Caco-2 (cell line): ENCODE measurements around the gene SPACA7. TPM values are rescaled to one million over a fixed set of nuclear protein-coding genes. Genes with fewer than 3 reads are reported as not detected.

Source experiments
- BruUV-seq: library from RNA; stranded (reverse); fragments of 400-500 nt; replicated peaks from 2 replicates; lab custom pipeline; 2021; lab: Mats Ljungman, UMichigan
- CTCF ChIA-PET: fragments of 300-600 bp; sonication (Branson Sonifier 250); formaldehyde crosslinking; loops from one replicate; lab custom pipeline; 2022; ENCODE audit warnings: antibody characterized with exemption; lab: Charles Lee
- POLR2A ChIA-PET: fragments of 300-600 bp; sonication (Branson Sonifier 250); formaldehyde crosslinking; loops from one replicate; lab custom pipeline; 2022; ENCODE audit warnings: antibody characterized with exemption; lab: Charles Lee
- DNase-seq, 2 experiments: peaks; one replicate each; pipeline versions ENCODE4 v3.0.0 to v3.0.0-alpha.2; 2020 to 2022
- H3K27me3 ChIP-seq: replicated peaks from 2 replicates; pipeline ENCODE4 v1.6.0; 2011; ENCODE audit warnings: low read length; ENCODE audit not compliant: control insufficient read depth, insufficient read depth
- H3K36me3 ChIP-seq: 2 replicates; pipeline ENCODE4 v1.5.1; 2011; ENCODE audit warnings: low read length; ENCODE audit not compliant: control insufficient read depth, insufficient read depth
- H3K4me1 ChIP-seq: fragments of 250-450 bp; sonication (Bioruptor Pico); 2 replicates; pipeline ENCODE4 v1.5.1; 2020; ENCODE audit warnings: mild to moderate bottlenecking
- H3K4me3 ChIP-seq: 2 replicates; pipeline ENCODE4 v1.5.1; 2011; ENCODE audit warnings: low read depth, mild to moderate bottlenecking, control low read depth, low read length
- H3K9me3 ChIP-seq: fragments of 250-450 bp; sonication (Bioruptor Pico); 2 replicates; pipeline ENCODE4 v1.5.1; 2020; ENCODE audit warnings: mild to moderate bottlenecking, moderate library complexity
- H3K27ac Mint-ChIP-seq: one replicate; pipeline ENCODE4 v1.8.0; 2022; ENCODE audit warnings: mixed read lengths; ENCODE audit not compliant: unreplicated experiment
- H3K27me3 Mint-ChIP-seq: one replicate; pipeline ENCODE4 v1.8.0; 2022; ENCODE audit warnings: mixed read lengths; ENCODE audit not compliant: insufficient read depth, unreplicated experiment
- H3K36me3 Mint-ChIP-seq: one replicate; pipeline ENCODE4 v1.8.0; 2022; ENCODE audit warnings: mild to moderate bottlenecking, mixed read lengths; ENCODE audit not compliant: insufficient read depth, unreplicated experiment
- H3K4me1 Mint-ChIP-seq: one replicate; pipeline ENCODE4 v1.8.0; 2022; ENCODE audit warnings: low read depth, mixed read lengths; ENCODE audit not compliant: unreplicated experiment
- H3K4me3 Mint-ChIP-seq: one replicate; pipeline ENCODE4 v1.8.0; 2022; ENCODE audit warnings: mild to moderate bottlenecking, moderate library complexity, mixed read lengths; ENCODE audit not compliant: unreplicated experiment
- H3K9me3 Mint-ChIP-seq: one replicate; pipeline ENCODE4 v1.8.0; 2022; ENCODE audit warnings: mixed read lengths; ENCODE audit not compliant: unreplicated experiment
- CTCF ChIP-seq, 2 experiments: fragments of 200-600 bp in 1 of 2; IDR thresholded peaks; 1 replicate in 1 of 2; 2 replicates in 1 of 2; pipeline versions ENCODE4 v1.5.1 to v1.8.0; 2011 to 2022; ENCODE audit warnings: antibody characterized with exemption in 1 of 2, control low read depth in 1 of 2, inconsistent platforms in 1 of 2, low read depth in 1 of 2, low read length in 1 of 2, mild to moderate bottlenecking in 1 of 2, moderate library complexity in 1 of 2; ENCODE audit not compliant: insufficient read depth in 1 of 2, severe bottlenecking in 1 of 2, unreplicated experiment in 1 of 2
- intact Hi-C: fragments of 100-400 bp; cut with micrococcal nuclease; formaldehyde crosslinking; loops from one replicate; pipeline ENCODE4 v1.10.0; 2022; ENCODE audit not compliant: unreplicated experiment
- total RNA-seq: library from RNA; stranded (reverse); gene quantifications from 2 replicates; pipeline ENCODE4 v1.2.3, GENCODE V29; 2022

Gene SPACA7
- total RNA-seq, 1 experiment from 2014 or later = not detected

GRCh38 chr13:112469071-112469745 lies 93.1 kb downstream of the SPACA7 start:
- intact Hi-C loops = no loop called here
- Mint-ChIP-seq H3K27me3 (peaks cover 4% of the 10 kb centered on the region), H3K4me3 (no peak overlapping the region), H3K27ac (no peak overlapping the region), H3K36me3 (no peaks in the 10 kb centered on the region), H3K9me3 (no peaks in the 10 kb centered on the region), H3K4me1 (no peaks in the 10 kb centered on the region)
- no peak for TF ChIP-seq CTCF (IDR thresholded peaks at IDR 0.05; ENCODE audit: insufficient read depth in 1 of 2, low read depth in 1 of 2, low read length in 1 of 2, severe bottlenecking in 1 of 2, unreplicated experiment in 1 of 2)
- no peak overlapping the region for H3K4me3 ChIP-seq
- no TSS peak for BruUV-seq
- no peaks in the 10 kb centered on the region for H3K36me3 ChIP-seq
- ChIA-PET POLR2A (no interaction called here), CTCF (no interaction called here)
- H3K9me3 ChIP-seq = peaks cover 9% of the 10 kb centered on the region; the same call in 1 of the 2 replicates
- no peak for DNase-seq
- H3K4me1 ChIP-seq = no peaks in the 10 kb centered on the region
- H3K27me3 ChIP-seq = no peaks in the 10 kb centered on the region

GRCh38 chr13:112473818-112474217 lies 97.7 kb downstream of the SPACA7 start:
- ChIA-PET POLR2A (no interaction called here), CTCF (interaction anchor here (0.5 kb wide), 1 partner anchor 968 kb away, joined by 3 read pairs; no protein-coding TSS in a partner anchor)
- no peaks in the 10 kb centered on the region for H3K27me3 Mint-ChIP-seq
- no peak for TF ChIP-seq CTCF (IDR thresholded peaks at IDR 0.05; ENCODE audit: insufficient read depth in 1 of 2, low read depth in 1 of 2, low read length in 1 of 2, severe bottlenecking in 1 of 2, unreplicated experiment in 1 of 2)
- no peak overlapping the region for H3K27ac Mint-ChIP-seq
- BruUV-seq = no TSS peak
- no peaks in the 10 kb centered on the region for H3K4me1 Mint-ChIP-seq
- peaks cover 9% of the 10 kb centered on the region; the same call in 1 of the 2 replicates for H3K9me3 ChIP-seq
- H3K36me3 Mint-ChIP-seq = no peaks in the 10 kb centered on the region
- intact Hi-C loops = no loop called here
- H3K27me3 ChIP-seq = no peaks in the 10 kb centered on the region
- no peak for DNase-seq
- no peaks in the 10 kb centered on the region for H3K4me1 ChIP-seq
- H3K4me3 Mint-ChIP-seq = no peak overlapping the region
- no peak overlapping the region for H3K4me3 ChIP-seq
- no peaks in the 10 kb centered on the region for H3K9me3 Mint-ChIP-seq
- H3K36me3 ChIP-seq = no peaks in the 10 kb centered on the region

GRCh38 chr13:112474869-112475268 lies 98.7 kb downstream of the SPACA7 start:
- Histone ChIP-seq H3K36me3 (no peaks in the 10 kb centered on the region), H3K9me3 (peaks cover 9% of the 10 kb centered on the region; the same call in 1 of the 2 replicates), H3K4me1 (no peaks in the 10 kb centered on the region), H3K4me3 (no peak overlapping the region), H3K27me3 (no peaks in the 10 kb centered on the region)
- H3K27ac Mint-ChIP-seq = no peak overlapping the region
- DNase-seq = no peak
- intact Hi-C loops = no loop called here
- no TSS peak for BruUV-seq
- H3K27me3 Mint-ChIP-seq = no peaks in the 10 kb centered on the region
- H3K4me1 Mint-ChIP-seq = no peaks in the 10 kb centered on the region
- no peaks in the 10 kb centered on the region for H3K36me3 Mint-ChIP-seq
- H3K9me3 Mint-ChIP-seq = no peaks in the 10 kb centered on the region
- POLR2A ChIA-PET = interaction anchor here (0.5 kb wide), 1 partner anchor 188 kb away, joined by 3 read pairs; no protein-coding TSS in a partner anchor
- H3K4me3 Mint-ChIP-seq = no peak overlapping the region
- CTCF ChIA-PET = no interaction called here
- no peak for TF ChIP-seq CTCF (IDR thresholded peaks at IDR 0.05; ENCODE audit: insufficient read depth in 1 of 2, low read depth in 1 of 2, low read length in 1 of 2, severe bottlenecking in 1 of 2, unreplicated experiment in 1 of 2)
